ENCODE data around the gene C5orf15.

Gene C5orf15

GRCh38 chr5:133968204-133968980, at the start of gene C5orf15:
TSS of gene C5orf15 (minus strand) at chr5:133968625. CDS start at chr5:133968584, 41 bp downstream.
- DNase-seq, result peak; percentile 85 to 93 (median 92)

- DNase-seq, result no peak
Measured at GRCh38 chr5:134008266-134008749, 39.9 kb upstream of the C5orf15 start.

GRCh38 chr5:134007581-134008265, 39.3 kb upstream of the C5orf15 start:
- DNase-seq, result no peak

GRCh38 chr5:134006115-134006514, 37.7 kb upstream of the C5orf15 start:
- DNase-seq, result no peak

DNA sequence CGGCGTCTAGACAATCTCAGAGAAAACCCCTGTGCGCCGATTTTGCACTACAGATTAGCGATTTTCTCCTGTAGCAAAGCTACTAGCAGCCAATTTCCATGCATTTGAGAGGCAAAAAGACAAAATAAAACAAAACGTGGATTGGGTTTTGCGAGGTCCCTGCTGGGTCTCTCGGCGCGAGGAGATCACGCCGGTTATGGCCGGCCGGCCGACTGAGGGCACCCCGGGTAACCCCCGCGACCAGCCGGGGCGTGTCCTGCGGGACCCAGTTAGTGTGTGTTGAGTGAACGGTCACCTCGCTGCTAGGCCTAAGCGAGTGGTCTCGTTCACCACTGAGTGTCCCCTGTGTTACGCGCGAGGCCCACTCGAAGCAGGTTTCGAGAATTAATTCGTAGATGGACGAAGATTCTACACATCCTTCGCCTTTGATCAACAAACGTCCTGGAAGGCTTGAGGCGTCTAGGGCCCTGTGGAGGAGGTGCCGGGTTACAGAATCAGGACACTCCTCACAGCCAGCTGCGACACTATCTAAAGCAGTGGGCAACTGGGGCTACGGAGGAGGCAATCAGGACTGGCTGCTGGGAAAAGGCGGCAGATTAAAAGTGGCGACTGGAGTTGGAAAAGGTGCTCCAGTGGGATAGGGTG, 37.1 kb upstream of the C5orf15 start:
- DNase-seq, result peak in 1 of 3 experiments; percentile 48

- DNase-seq, result peak; percentile 73 to 93 (median 87)
Measured at GRCh38 chr5:134004626-134005416, 36.4 kb upstream of the C5orf15 start, which contains the start of gene VDAC1. TSS of gene VDAC1 (minus strand) at chr5:134004975. CDS start at chr5:133993012, 11,963 bp downstream.

DNA sequence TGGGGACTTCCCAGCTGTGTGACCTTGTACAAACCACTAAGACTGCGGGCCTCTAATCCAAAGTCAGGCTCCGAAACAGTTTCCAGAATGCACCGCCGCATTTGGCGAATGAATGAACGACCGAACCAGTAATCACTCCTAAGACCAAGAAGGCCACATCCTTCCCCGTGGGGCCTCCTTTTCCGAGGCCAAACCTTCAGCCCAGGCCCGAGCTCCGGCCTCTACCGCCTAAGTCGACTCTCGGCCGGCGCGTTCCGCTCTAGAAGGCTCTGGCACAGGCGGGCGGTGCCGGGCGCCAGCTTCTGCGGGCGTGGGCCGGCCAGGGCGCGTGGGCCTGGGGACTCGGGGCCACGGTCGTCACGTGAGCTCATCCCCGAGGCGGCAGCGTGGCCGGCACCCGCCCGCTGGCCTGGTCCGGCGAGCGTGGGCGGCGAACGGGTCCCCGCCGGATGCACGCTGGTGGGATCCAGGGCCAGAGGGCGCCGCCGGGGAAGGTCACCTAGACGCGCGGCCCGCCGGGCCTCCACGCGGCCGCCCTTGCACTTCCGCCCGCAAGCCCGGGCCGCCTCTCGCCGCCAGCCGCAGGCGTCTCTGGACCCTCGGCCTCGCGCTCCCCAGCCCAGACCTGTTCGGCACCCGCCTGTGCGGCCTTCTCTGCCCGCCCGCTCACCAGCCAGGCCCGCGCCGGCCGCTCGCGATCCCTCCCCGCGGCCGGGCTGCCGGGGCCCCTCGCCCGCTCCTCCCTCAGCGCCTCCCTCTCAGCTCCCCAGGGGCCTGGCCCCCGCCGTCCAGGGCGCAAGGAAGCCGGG, 35.6 kb upstream of the C5orf15 start:
- peak; percentile 52 to 80 (median 64) for DNase-seq

GRCh38 chr5:134003064-134003816, 34.8 kb upstream of the C5orf15 start:
- no peak for DNase-seq

- DNase-seq, result no peak
Measured at GRCh38 chr5:134001938-134002731, 33.7 kb upstream of the C5orf15 start.

- DNase-seq, result no peak
Measured at GRCh38 chr5:134000696-134001453, 32.5 kb upstream of the C5orf15 start.

GRCh38 chr5:134000091-134000511, 31.7 kb upstream of the C5orf15 start:
- DNase-seq, result no peak

DNA sequence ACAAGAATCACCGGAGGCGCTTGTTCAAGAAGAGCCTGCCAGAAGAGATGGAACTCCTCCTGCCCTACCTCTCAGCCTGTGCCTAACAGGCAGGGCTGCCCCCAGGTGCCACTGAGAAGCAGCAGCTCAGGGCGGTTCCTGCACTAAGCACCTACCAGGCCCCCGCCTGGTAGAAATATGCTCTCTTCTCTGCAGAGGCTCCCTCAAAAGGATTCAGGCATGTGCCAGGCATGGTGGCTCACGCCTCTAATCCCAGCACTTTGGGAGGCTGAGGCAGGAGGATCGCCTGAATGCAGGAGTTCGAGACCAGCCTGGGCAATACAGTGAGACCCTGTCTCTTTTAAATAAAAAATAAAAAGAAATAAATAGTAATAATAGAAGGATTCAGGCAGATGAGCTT, 30.4 kb upstream of the C5orf15 start:
- DNase-seq, result no peak

DNA sequence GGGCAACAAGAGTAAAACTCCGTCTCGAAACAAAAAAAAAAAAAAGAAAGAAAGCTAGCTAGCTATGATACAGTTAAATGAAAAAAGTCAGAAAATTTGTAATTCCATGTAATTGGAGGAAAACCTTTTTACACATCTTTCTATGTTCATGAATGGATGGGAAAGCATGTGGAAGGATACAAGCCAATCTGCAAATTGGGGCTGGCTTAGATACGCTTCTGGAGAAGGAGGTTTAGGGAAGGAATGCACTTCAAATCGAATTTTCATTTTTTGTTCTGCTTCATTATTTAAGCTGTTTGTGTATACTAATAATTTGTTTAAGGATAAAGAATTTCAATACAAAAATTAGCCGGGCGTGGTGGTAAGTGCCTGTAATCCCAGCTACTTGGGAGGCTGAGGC, 29.6 kb upstream of the C5orf15 start:
- DNase-seq, result no peak

DNA sequence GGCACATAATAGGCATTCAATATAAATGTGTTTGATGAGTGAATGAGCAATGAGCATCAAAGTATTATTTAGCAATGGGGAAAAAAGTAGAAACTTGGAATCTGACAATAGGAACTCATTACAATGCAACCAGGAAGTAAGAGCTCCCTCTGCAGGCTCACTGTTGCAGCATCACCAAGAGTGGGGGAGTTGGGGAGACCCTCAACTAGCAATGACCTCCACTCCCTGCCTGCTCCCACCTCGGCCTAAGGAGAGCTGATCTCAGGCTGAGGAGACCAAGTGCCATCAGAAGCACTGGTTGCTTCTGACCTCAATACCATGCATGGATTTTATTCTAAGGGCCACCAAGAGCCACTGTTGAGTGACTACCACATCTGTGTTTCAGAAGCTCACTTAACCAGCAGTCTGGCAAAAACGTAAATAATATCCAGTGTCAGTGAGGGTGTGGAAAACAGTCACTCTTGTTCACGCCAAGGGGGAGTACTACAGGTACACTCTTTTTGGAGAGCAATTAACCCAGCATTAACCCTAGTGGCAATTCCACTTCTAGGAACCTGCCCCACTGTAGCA, 28.3 kb upstream of the C5orf15 start:
- peak in 1 of 3 experiments; percentile 0 for DNase-seq

GRCh38 chr5:133995883-133996563, 27.6 kb upstream of the C5orf15 start:
- no peak for DNase-seq

DNA sequence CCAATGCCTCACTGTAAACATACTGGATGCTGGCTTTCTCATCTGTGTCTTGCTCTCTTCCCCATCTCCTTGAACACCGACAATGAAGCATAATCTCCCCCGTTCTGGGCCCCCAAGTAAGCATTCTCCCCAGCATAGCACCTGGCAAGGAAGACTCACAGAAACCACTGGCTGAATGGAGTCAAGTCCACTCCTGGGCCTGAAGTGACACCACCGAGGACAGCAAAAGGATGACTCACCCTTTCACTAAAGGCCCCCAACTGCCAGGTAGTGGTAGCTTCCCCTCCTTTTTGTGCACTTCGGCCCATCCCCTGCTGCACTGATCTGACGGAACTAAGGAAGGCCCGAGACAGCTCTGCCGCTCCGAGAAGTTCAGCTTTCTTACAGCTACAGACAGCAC, 26.9 kb upstream of the C5orf15 start:
- no peak for DNase-seq

- DNase-seq, result no peak
Measured at GRCh38 chr5:133994990-133995333, 26.5 kb upstream of the C5orf15 start.

GRCh38 chr5:133994297-133994989, 26.0 kb upstream of the C5orf15 start:
- DNase-seq, result no peak

Data from NCI-H1417 (cell line).